Lower lobe of right lung (tissue), 2 donors: ENCODE measurements around the gene NRIP1. TPM values are rescaled to one million over a fixed set of nuclear protein-coding genes. Genes with fewer than 3 reads are reported as not detected.

ENCODE experiments used
- ATAC-seq, 2 donors: fragments of 200-7000 bp; cut with Tn5 transposase; one replicate each; pipeline ENCODE4 v1.9.1; 2020 to 2022; ENCODE audit warnings: mild to moderate bottlenecking in 2 of 2, moderate library complexity in 2 of 2
- DNase-seq: peaks from one replicate; pipeline ENCODE4 v3.0.0-alpha.2; 2020
- H3K27ac ChIP-seq: fragments of 200-600 bp; one replicate; pipeline ENCODE4 v1.8.0; 2022
- H3K27me3 ChIP-seq: fragments of 200-600 bp; one replicate; pipeline ENCODE4 v1.8.0; 2022; ENCODE audit warnings: low read depth
- H3K36me3 ChIP-seq: fragments of 200-600 bp; one replicate; pipeline ENCODE4 v1.8.0; 2022; ENCODE audit warnings: mild to moderate bottlenecking
- H3K4me1 ChIP-seq: fragments of 200-600 bp; one replicate; pipeline ENCODE4 v1.8.0; 2022
- H3K4me3 ChIP-seq: fragments of 200-600 bp; one replicate; pipeline ENCODE4 v1.8.0; 2022; ENCODE audit warnings: mild to moderate bottlenecking
- H3K9me3 ChIP-seq: fragments of 200-600 bp; one replicate; pipeline ENCODE4 v1.8.0; 2022
- intact Hi-C: fragments of 100-400 bp; cut with DNase I; formaldehyde crosslinking; loops from one replicate; pipeline ENCODE4 v1.11.0; 2022
- total RNA-seq: library from RNA; stranded (reverse); fragmentation: NEBNext Ultra II Directional; extraction: Animal tissue kit (Norgen Biotek cat#: 25700); gene quantifications from one replicate; pipeline ENCODE4 v1.2.1, GENCODE V29; 2021
- TF ChIP-seq, protein P1 (sequence below): fragments of 200-600 bp; IDR thresholded peaks from one replicate; pipeline ENCODE4 v1.8.0; 2022; ENCODE audit warnings: antibody characterized with exemption, mild to moderate bottlenecking
- donor health status: DM: no; HTN: yes; CAD: no; lungs with severe emphysema.

Gene NRIP1
- total RNA-seq, 1 donor from 2014 or later: 60.0 TPM

DNA sequence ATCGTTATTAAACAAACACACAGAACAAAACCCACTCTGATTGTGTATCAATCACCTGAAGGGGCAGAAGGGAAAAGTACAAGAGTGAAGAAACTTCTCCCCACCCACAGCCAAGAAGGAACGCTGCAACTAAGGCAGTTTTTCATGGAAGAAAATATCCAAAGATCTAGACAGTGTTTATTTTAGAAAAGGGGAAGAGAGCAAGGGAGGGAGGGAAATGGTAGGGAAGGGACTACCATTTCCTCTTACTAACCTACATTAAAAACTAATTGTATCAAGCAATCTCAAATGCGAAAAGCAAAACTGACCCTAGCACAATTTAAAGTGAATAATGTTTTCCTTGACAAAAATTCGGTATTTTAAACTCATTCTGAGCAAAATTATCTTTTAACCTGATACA is 3.5 kb downstream of the NRIP1 start:
- no peak overlapping the region for H3K27ac ChIP-seq
- TF ChIP-seq, protein P1, sequence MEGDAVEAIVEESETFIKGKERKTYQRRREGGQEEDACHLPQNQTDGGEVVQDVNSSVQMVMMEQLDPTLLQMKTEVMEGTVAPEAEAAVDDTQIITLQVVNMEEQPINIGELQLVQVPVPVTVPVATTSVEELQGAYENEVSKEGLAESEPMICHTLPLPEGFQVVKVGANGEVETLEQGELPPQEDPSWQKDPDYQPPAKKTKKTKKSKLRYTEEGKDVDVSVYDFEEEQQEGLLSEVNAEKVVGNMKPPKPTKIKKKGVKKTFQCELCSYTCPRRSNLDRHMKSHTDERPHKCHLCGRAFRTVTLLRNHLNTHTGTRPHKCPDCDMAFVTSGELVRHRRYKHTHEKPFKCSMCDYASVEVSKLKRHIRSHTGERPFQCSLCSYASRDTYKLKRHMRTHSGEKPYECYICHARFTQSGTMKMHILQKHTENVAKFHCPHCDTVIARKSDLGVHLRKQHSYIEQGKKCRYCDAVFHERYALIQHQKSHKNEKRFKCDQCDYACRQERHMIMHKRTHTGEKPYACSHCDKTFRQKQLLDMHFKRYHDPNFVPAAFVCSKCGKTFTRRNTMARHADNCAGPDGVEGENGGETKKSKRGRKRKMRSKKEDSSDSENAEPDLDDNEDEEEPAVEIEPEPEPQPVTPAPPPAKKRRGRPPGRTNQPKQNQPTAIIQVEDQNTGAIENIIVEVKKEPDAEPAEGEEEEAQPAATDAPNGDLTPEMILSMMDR: no peak
- H3K9me3 ChIP-seq: no peaks in the 10 kb centered on the region
- no peak overlapping the region for H3K4me3 ChIP-seq
- H3K36me3 ChIP-seq: no peaks in the 10 kb centered on the region
- H3K4me1 ChIP-seq: peaks cover 66% of the 10 kb centered on the region
- intact Hi-C loops: no loop called here
- DNase-seq (no peak), ATAC-seq (no peak)
- no peaks in the 10 kb centered on the region for H3K27me3 ChIP-seq

DNA sequence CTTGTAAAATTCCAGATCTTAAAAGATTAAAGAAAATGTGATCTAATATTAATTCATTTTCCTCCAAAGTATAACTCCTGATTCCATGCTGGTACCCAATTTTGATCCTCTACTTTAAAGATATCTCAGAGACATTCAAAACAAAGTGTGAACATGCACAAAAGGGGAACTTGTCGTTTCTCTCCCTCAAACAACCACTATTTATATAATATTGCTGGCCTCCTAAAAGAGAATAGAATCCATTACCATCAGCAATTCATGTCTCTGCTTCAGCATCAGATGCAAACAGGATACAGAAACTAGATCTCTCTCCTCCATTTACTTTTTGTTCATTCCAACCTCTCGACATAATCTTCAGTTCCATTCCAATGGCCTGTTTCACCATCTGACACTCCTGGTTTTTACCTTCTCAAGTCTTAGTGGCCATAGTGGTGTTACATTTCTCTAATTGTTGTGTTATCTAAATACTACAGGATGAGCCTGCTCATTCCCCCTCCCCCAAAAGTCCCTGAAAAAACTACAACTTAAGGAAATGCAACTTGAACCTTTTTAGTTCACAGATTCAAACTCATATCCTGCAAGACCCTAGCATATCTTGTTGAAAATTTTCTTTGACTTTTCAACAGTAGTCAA is 4.1 kb downstream of the NRIP1 start:
- Histone ChIP-seq H3K27me3 (no peaks in the 10 kb centered on the region), H3K4me3 (no peak overlapping the region), H3K36me3 (no peaks in the 10 kb centered on the region), H3K9me3 (no peaks in the 10 kb centered on the region), H3K27ac (no peak overlapping the region), H3K4me1 (peaks cover 66% of the 10 kb centered on the region)
- intact Hi-C loops: no loop called here
- DNase-seq: no peak
- ATAC-seq: no peak
- TF ChIP-seq, protein P1: no peak

DNA sequence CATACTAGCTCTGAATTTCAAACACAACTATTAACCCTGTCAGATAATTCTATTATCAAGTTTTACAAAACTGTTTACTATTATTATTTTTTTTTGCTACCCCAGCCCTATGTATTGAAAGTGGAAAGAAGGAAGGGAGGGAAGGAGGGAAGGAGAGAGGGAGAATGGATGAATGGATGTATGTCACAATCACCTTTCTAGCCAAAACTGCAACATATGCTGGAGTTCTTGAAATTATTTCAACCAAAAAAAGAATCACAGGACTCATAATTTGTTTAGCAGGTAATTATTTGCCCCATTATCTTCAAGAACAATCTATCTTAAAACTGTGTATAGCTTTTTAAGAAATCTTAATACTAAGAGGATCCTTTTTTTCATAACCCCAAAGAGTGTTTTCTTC is 5.4 kb downstream of the NRIP1 start:
- no peaks in the 10 kb centered on the region for H3K27me3 ChIP-seq
- DNase-seq: no peak
- intact Hi-C loops: no loop called here
- H3K4me1 ChIP-seq: peaks cover 68% of the 10 kb centered on the region
- no peak overlapping the region for H3K4me3 ChIP-seq
- no peak overlapping the region for H3K27ac ChIP-seq
- no peaks in the 10 kb centered on the region for H3K36me3 ChIP-seq
- TF ChIP-seq, protein P1: no peak
- no peak for ATAC-seq
- no peaks in the 10 kb centered on the region for H3K9me3 ChIP-seq

DNA sequence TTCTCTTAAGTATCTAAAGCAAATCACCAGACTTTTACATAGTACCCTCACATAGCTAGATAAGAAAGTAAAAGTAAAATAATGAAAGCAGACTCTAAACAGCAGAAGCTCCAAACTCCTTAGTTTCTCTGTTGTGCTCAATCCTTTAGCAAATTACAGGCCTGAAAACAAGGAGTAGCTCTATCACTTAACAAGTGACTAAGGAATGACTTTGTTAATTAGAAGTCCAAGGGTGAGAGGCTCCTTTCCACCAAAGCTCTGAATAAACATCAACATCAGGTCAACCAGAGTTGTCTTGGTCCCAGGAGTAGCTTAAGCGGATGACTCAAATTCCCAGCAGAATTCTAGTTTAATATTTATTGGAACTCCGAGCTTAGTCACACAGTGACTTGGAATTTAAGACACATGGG is 5.9 kb downstream of the NRIP1 start:
- H3K4me1 ChIP-seq: peaks cover 73% of the 10 kb centered on the region
- no peak overlapping the region for H3K4me3 ChIP-seq
- no peak for ATAC-seq
- no peaks in the 10 kb centered on the region for H3K36me3 ChIP-seq
- no peak for DNase-seq
- intact Hi-C loops: no loop called here
- H3K27me3 ChIP-seq: no peaks in the 10 kb centered on the region
- TF ChIP-seq, protein P1: no peak
- no peak overlapping the region for H3K27ac ChIP-seq
- H3K9me3 ChIP-seq: no peaks in the 10 kb centered on the region

DNA sequence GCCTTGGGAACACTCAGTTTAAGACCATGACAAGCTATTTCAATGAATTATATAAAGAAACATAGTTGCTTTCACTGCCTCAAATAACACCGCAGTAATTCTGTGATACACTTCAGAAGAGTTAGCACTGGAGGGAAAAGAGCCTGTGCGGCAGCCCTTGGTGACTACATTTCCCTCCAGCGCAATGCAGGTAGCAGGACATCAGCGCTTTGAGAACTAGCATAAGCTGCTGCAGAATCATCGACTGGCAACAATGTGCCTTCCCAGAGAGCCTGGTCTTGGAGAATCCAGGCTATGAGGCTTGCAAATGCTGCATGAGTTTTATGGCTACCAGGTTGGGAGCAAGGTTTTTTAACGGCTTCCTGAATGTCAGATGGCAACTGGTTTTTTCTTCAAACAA is 7.5 kb downstream of the NRIP1 start:
- H3K4me3 ChIP-seq: no peak overlapping the region
- intact Hi-C loops: no loop called here
- TF ChIP-seq, protein P1: no peak
- DNase-seq (no peak), ATAC-seq (peak in 1 of 2 donors; percentile 33)
- peaks cover 75% of the 10 kb centered on the region for H3K4me1 ChIP-seq
- no peak overlapping the region for H3K27ac ChIP-seq
- H3K9me3 ChIP-seq: no peaks in the 10 kb centered on the region
- H3K27me3 ChIP-seq: no peaks in the 10 kb centered on the region
- no peaks in the 10 kb centered on the region for H3K36me3 ChIP-seq
